ENCODE measurements around the gene C19orf67.
"Not testable (repeated sequence)": the region's sequence is repeated elsewhere in the genome, so short reads cannot be mapped to it uniquely, and the experiment has no call there.

Gene C19orf67

DNA sequence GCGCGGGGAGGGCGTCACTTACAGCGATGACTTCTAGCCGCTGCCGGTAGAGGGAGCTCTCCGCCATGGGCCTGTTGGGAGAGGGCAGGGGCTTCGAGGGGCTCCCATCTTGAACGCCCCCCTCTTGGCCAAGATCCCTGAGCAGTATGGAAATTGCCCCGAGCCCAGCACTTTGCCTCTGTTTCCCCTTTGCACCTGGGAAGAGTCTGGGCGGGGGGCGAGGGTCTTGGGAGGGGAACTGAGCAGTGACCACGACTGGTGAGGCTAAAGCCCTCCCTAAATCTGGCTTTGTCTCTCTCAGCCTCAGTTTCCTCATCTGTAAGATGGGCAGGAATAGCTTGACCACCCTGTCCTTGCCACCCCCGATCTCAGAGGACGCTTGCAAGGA is 26.5 kb downstream of the C19orf67 start:
- in situ Hi-C loops (cut with HindIII; ENCODE audit: low sequenced_read_pairs), result no loop called here

DNA sequence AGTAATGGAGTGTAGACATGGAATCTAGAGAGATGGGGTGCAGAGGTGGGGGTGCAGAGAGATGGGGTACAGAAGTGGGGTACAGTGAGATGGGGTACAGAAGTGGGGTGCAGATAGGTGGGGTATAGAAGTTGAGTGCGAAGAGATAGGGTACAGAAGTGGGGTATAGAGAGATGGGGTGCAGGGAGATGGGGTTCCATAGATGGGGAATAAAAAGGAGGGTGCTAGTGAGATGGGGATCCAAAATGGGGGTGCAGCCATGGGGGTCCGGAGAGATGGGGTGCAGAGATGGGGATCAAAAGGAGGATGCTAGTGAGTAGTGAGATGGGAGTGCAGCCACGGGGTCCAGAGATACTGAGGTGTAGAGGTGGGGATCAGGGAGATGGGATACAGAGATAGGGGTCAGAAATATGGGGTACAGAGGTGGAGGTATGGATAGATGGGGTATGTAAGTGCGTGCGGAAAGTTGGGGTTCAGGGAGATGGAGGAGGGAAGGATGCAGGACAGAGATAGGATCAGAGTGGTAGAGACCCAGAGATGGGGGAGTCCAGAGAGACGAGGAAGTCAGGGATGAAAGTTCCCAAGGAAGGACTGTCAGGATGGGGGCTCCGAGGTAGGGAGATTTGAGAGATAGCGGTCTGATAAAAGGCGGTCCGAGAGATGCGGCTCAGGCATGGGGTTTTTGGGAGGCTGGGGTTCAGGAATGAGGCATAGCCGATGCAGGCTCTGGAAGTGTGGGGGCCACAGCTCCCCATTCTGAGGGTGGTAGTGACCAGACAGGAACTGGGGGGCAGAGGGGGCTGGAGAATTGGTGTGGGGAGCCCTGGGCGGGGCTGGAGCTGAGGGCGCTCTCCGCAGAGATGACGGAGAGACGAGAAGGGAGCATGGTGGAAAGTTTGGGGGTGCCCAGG is 27.1 kb downstream of the C19orf67 start:
- in situ Hi-C loops (cut with HindIII; ENCODE audit: low sequenced_read_pairs), result no loop called here

DNA sequence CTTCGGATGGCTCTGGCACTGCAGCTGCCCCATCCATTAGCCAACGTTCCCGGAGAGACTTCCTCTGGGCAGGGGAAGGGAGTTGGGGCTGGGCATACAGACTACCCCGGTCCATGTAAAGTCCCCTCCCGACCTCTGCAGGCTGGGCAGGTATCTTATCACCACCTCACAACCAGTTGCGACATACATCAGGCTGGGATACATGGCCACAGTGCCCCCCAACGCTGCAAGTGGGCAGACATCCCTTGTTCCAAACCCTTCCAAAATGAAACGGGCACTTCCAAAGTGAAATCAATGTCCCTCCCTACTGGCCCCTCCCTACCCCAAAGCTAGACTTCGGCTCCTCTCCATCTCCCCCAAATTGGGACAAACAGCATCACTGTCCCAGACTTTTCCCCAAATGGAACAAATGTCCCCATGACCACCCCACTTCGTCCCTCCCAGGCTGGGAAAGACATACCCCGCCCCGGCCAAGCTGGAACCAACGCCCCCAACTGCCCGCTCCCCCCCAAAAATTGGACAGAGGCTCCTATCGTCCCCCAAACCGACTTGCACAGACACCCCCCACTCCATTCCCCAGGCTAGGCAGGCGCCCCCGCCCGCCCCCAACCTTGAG is 28.7 kb downstream of the C19orf67 start:
- in situ Hi-C loops (cut with HindIII; ENCODE audit: low sequenced_read_pairs), result no loop called here

DNA sequence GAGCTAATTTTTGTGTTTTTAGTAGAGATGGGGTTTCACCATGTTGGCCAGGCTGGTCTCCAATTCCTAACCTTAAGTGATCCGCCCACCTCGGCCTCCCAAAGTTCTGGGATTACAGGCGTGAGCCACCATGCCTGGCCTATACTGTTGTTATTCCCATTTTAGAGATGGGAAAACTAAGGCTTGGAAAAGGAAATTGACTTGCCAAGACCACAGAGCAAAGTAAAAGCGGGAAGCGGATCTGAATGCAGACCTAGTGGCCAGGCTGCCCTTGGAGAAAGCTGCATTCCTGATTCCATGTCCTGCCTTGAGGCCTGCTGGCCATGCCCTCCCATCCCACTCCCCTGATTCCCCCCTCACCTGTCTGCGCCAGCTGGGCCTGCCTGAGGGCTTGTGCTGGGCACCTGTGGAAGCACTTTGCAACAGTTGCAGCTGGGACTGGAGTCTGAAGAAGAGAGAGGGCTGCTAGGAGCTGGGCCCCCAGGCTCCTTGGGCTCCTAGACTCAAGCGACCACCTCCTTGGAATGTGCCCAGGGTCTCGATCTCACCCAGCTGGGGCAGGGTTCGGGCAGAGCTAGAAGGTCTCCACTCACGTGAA is 29.4 kb downstream of the C19orf67 start:
- in situ Hi-C loops (cut with HindIII; ENCODE audit: low sequenced_read_pairs), result no loop called here

DNA sequence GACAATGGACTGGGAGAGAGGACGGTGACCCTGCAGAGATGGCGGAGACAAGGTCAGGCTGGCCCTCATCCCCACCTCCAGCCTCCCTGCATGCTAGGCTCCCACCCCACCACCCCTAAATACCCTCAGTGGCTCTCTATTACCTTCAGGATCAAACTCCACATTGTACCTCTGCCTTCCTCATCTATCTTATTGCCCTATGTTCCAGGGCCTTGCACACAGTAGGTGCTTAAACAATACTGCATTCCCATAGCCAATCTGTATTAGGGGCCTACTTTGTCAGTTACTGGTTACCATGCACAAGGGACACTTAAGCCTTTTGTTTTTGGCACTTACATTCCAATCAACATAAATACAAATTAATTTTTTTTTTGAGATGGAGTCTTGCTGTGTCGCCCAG is 30.2 kb downstream of the C19orf67 start:
- in situ Hi-C loops (cut with HindIII; ENCODE audit: low sequenced_read_pairs), result no loop called here

DNA sequence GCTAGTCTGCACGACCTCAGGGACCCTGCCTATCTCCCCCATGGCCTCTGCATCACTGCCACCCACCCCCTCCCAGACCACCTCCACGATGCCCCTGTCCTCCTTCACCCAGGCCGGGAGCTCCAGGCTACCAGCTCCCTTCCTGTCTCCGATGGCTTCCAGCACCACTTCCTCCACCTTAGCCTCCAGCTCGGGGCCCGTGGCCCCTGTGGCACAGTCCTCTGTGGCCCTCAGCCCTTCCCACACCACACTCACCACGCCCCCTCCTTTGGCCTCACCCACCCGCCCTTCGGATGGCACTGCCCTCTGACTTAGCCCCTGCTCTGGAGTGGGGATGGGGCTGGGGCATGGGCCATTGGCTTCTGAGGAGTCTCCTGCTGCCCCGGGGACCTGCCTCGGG is 30.9 kb downstream of the C19orf67 start:
- in situ Hi-C loops (cut with HindIII; ENCODE audit: low sequenced_read_pairs), result no loop called here

DNA sequence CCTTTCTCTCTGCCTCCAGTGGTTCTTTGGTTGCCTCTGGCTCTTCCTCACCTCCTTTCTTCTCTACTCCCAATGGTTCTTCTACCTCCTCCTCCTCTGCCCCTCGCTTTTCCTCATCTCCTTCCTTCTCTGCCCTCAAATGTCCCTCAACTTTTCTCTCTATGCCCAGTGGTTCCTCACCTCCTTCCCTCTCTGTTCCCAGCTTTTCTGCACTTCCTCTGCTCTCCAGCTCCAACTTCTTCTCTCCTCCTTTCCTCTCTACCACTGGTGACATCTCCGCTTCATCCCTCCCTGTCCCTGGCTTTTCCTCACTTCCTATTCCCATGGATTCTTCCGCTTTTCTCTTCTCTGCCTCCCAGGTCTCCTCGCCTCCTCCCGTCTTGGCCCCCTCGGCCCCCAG is 31.5 kb downstream of the C19orf67 start:
- in situ Hi-C loops (cut with HindIII; ENCODE audit: low sequenced_read_pairs), result no loop called here

DNA sequence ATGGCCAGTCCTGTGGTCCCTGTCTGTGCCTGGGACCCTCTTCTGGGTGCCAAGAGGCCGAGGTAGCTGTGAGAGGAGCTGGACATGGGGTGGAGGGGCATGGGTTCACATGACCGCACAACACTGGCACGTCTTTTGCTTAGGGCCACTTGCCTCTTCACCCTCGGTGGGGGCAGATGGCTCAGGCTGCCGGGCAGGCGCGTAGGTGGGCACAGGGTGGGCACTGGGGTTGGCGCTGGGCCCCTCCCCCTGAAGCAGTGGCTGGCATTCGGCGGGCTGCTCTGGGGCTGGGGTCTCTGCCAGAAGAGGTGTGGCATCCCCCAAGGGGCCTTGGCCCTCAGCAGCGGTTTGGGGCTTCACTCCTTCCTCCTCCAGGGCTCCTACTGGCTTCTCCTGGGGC is 32.1 kb downstream of the C19orf67 start:
- in situ Hi-C loops (cut with HindIII; ENCODE audit: low sequenced_read_pairs), result no loop called here

DNA sequence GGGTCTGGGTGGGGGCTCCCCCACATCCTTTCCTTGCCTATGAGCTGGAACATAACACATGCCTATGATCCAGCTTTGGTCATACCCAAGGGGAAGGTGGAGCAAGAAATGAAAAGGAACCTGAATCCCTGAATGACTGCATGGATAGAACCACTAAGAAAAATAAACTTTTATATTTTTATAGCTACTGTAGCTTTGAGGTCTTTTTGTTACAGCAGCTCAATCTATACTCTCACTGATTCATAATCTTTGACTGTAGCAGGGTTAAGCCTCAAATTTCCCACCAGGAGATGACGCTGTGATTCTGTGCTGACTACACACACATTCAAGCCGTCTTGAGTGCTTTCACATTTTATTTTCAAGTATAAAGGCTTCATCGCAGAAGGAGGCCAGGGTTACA is 32.6 kb downstream of the C19orf67 start:
- in situ Hi-C loops (cut with HindIII; ENCODE audit: low sequenced_read_pairs), result no loop called here

DNA sequence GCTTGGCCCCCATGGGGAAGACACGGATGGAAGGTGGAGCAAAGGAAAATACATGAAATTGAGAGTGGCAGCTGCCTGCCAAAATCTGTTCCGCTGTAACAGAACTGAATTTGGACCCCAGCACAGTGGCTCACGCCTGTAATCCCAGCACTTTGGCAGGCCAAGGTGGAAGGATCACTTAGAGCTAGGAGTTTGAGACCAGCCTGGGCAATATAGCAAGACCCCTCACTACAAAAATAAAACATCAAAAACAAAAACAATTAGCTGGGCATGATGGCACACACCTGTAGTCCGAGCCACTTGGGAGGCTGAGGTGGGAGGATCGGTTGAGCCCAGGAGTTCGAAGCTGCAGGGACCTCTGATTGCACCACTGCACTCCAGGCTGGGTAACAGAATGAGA is 33.1 kb downstream of the C19orf67 start:
- in situ Hi-C loops (cut with HindIII; ENCODE audit: low sequenced_read_pairs), result no loop called here

DNA sequence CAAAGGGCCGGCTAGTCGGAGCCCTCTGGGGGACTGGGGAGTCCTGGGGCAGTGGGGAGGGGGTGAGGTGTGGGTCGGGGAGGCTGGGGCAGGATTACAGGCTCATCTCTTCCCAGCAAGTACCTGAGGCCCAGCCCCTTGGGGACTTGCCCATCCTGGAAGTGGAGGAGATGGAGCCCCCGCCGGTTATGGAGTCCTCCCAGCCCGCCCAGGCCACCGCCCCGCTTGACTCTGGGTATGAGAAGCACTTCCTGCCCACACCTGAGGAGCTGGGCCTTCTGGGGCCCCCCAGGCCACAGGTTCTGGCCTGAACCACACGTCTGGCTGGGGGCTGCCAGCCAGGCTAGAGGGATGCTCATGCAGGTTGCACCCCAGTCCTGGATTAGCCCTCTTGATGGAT is 33.6 kb downstream of the C19orf67 start:
- in situ Hi-C loops (cut with HindIII; ENCODE audit: low sequenced_read_pairs), result no loop called here

DNA sequence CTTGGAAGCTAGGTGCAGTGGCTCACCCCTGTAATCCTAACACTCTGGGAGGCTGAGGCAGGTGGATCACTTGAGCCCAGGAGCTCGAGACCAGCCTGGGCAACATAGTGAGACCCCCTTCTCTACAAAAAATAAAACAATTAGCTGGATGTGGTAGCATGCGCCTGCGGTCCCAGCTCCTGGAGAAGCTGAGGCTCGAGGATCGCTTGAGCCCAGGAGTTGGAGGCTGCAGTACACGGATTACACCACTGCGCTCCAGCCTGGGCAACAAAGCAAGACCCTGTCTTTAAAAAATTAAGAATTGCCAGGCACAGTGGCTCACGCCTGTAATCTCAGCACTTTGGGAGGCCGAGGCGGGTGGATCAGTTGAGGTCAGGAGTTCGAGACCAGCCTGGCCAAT is 34.6 kb downstream of the C19orf67 start:
- in situ Hi-C loops (cut with HindIII; ENCODE audit: low sequenced_read_pairs), result not testable (repeated sequence)

DNA sequence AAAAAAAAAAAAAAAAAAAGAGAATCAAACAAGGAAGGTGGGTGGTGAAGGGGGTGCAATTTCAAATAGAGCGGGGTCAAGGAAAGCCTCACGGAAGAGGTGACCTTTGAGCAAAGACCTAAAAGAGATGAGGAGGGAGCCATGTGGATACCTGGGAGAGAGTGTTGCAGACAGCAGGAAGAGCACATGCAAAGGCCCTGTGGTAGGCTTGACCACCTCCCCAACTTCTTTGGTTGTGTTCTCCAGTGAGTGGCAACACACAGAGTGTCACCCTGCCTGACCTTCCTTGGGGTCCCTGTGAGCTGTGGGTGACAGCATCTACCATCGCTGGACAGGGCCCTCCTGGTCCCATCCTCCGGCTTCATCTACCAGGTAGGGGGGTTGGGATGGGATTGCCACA is 35.1 kb downstream of the C19orf67 start:
- in situ Hi-C loops (cut with HindIII; ENCODE audit: low sequenced_read_pairs), result no loop called here

DNA sequence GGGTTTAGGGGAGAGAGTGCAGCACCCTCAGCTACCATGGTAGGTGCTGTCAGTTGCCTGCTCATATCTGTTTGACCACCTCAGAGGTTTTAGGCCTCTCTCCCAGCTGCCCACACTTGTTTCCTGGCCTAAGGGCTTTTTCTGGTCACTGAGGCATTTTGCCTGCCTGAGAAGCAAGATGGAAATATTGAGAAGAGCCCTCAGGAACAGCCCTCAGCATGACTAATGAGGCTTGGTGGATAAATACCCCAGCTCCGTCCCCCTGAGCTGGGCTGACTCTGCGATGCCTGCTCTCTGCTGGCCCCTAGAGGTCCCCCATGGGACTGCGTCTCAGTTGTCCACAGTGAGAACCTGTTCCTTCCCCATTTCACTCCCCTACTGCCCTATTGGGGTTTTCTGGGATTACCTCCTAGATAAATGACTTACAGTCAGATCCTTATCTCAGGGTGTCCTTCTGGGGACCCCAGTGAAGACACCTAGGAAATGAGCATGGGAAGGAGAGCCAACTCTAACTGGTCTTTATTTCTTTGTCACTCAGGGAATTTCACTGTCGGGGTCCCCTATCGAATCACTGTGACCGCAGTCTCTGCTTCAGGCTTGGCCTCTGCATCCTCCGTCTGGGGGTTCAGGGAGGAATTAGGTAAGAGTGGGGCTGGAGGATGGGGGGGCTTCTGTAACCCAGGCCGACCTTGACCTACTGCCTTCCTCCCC is 37.0 kb downstream of the C19orf67 start:
- in situ Hi-C loops (cut with HindIII; ENCODE audit: low sequenced_read_pairs), result no loop called here

DNA sequence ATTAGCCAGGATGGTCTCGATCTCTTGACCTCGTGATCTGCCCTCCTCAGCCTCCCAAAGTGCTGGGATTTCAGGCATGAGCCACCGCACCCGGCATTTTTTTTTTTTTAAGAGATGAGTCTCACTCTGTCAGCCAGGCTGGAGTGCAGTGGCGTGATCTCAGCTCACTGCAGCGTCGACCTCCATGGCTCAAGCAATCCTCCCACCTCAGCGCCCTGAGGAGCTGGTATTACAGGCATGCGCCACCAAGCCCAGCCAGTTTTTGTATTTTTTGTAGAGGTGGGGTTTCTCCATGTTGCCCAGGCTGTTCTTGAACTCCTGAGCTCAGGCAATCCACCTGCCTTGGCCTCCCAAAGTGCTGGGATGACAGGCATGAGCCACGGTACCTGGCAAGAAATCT is 37.7 kb downstream of the C19orf67 start:
- in situ Hi-C loops (cut with HindIII; ENCODE audit: low sequenced_read_pairs), result not testable (repeated sequence)

DNA sequence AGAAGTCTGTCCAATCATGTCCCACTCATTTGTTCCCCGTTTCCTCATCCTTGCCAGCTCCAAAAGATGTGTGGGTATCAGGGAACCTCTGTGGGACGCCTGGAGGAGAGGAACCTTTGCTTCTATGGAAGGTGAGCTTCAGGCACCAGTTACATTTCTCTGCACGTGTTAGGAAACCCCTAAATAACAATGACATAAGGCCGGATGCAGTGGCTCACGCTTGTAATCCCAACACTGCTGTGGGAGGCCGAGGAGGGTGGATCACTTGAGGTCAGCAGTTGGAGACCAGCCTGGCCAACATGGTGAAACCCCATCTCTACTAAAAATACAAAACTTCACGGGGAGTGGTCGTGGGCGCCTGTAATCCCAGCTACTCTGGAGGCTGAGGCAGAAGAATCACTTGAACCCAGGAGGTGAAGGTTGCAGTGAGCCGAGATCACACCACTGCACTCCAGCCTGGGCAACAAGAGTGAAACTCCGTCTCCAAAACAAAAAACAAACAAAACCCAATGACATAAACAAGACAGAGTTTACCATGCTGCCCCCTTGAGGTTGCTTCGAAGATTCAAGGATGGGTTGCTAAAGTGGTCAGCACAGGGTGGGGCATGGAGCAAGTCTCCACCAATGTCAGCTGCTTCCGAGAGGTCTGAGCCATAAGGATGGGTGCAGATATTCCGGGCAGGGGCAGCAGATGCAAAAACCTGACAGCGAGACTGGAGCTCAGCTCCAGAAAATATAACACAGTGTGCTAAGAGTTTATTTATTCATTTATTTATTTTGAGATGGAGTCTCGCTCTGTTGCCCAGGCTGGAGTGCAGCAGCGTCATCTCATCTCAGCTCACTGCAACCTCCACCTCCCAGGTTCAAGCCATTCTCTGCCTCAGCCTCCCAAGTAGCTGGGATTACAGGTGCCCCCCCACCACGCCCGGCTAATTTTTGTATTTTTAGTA is 42.6 kb downstream of the C19orf67 start:
- in situ Hi-C loops (cut with HindIII; ENCODE audit: low sequenced_read_pairs), result not testable (repeated sequence)

DNA sequence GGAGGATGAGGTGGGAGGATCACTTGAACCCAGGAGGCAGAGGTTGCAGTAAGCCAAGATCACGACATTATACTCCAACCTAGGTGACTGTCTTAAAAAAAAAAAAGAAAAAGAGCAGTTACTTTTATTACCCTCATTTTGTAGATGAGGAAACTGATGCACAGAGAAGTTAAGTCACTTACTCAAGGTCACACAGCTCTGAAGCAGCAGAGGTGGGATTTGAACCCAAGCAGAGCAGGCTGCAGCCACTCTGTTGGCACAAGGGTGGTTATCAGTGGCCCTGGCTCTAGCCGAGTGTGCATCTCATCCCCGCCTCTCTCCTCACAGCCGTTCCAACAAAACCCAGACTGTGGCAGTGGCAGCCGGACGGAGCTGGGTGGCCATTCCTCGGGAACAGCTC is 46.4 kb downstream of the C19orf67 start:
- in situ Hi-C loops (cut with HindIII; ENCODE audit: low sequenced_read_pairs), result no loop called here

DNA sequence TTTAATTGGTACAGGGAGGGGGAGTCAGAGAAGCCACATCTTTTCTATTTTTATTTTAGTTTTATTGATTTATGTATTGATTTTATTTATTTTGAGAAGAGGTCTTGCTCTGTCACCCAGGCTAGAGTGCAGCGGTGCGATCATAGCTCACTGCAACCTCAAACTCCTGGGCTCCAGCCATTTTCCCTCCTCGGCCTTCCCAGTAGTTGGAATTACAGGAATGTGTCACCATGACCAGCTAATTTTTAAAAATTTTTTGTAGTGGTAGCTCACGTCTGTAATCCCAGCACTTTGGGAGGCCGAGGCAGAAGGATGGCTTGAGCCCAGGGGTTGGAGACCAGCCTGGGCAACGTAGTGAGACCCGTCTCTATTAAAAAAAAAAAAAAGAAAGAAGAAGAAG is 49.9 kb downstream of the C19orf67 start:
- in situ Hi-C loops (cut with HindIII; ENCODE audit: low sequenced_read_pairs), result no loop called here

DNA sequence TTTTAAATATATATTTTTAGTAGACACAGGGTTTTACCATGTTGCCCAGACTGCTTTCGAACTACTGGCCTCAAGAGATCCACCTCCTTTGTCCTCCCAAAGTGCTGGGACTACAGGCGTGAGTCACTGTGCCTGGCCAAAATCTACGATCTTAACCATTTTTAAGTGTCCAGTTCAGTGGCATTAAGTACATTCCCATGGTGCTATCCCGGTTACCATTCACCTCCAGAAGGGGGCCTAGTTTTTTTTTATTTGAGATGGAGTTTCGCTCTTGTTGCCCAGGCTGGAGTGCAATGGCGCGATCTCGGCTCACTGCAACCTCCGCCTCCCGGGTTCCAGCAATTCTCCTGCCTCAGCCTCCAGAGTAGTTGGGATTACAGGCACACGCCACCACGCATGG is 50.4 kb downstream of the C19orf67 start:
- in situ Hi-C loops (cut with HindIII; ENCODE audit: low sequenced_read_pairs), result not testable (repeated sequence)

DNA sequence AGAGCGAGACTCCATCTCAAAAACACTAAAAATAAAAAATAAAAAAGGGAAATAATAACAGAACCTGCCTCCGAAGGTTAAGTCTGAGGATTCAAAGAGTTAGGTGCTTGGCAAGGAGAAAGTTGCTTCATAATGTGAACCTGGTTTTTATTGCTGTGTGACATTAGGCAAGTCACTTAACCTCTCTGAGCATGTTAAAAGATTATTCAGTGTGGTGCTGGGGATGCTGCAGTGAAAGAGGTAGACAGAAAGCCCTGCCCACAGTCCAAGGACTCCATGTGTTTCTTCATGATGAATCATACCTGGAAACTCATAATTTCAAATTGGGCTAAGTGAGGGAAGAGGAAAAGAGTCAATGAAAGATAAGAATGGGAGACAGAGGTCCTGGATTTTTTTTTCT is 51.6 kb downstream of the C19orf67 start:
- in situ Hi-C loops (cut with HindIII; ENCODE audit: low sequenced_read_pairs), result no loop called here
